Spleen (tissue), 11 donors: Measurements from ENCODE around the gene IGSF9. TPM values are rescaled to one million over a fixed set of nuclear protein-coding genes. Genes with fewer than 3 reads are reported as not detected.

Experiments used
- DNase-seq: peaks from one replicate; pipeline ENCODE4 v3.0.0-alpha.2; 2020
- H3K27ac ChIP-seq, 8 donors: fragments of 200-600 bp; sonication (generic) in 7 of 8; 1 replicate in 4 of 8; 2 replicates in 4 of 8; pipeline versions ENCODE4 v1.5.0 to v1.8.0; 2016 to 2021; ENCODE audit warnings: inconsistent platforms in 4 of 8, mild to moderate bottlenecking in 4 of 8, moderate library complexity in 1 of 8
- H3K27me3 ChIP-seq, 7 donors: fragments of 200-600 bp; sonication (generic) in 6 of 7; replicated peaks in 1 of 7; 1 replicate in 4 of 7; 2 replicates in 3 of 7; pipeline versions ENCODE4 v1.5.0 to v1.8.0; 2016 to 2021; ENCODE audit warnings: inconsistent platforms in 3 of 7, mild to moderate bottlenecking in 1 of 7
- H3K36me3 ChIP-seq, 6 donors: fragments of 200-600 bp; sonication (generic) in 5 of 6; 1 replicate in 4 of 6; 2 replicates in 2 of 6; pipeline versions ENCODE4 v1.5.0 to v1.8.0; 2016 to 2021; ENCODE audit warnings: inconsistent platforms in 2 of 6
- H3K4me1 ChIP-seq, 6 donors: fragments of 200-600 bp; sonication (generic) in 5 of 6; 1 replicate in 3 of 6; 2 replicates in 3 of 6; pipeline versions ENCODE4 v1.5.0 to v1.8.0; 2016 to 2021; ENCODE audit warnings: inconsistent platforms in 3 of 6
- H3K4me3 ChIP-seq, 8 donors: fragments of 200-600 bp; sonication (generic) in 7 of 8; 1 replicate in 4 of 8; 2 replicates in 4 of 8; pipeline versions ENCODE4 v1.5.0 to v1.8.0; 2016 to 2021; ENCODE audit warnings: inconsistent platforms in 4 of 8, mild to moderate bottlenecking in 4 of 8, moderate library complexity in 2 of 8
- H3K9me3 ChIP-seq, 8 donors: fragments of 200-600 bp; sonication (generic) in 7 of 8; 1 replicate in 4 of 8; 2 replicates in 4 of 8; pipeline versions ENCODE4 v1.5.0 to v1.8.0; 2016 to 2021; ENCODE audit warnings: inconsistent platforms in 4 of 8
- CTCF ChIP-seq, 11 experiments: fragments of 200-600 bp in 7 of 11; fragments of 450-650 bp in 4 of 11; sonication (generic) in 4 of 11; IDR thresholded peaks in 8 of 11; conservative IDR thresholded peaks in 3 of 11; 1 replicate in 7 of 11; 2 replicates in 4 of 11; pipeline versions ENCODE4 v1.4.0 to v1.8.0; 2016 to 2021; ENCODE audit warnings: antibody characterized with exemption in 11 of 11, inconsistent platforms in 4 of 11, mild to moderate bottlenecking in 1 of 11
- POLR2A ChIP-seq, 3 donors: fragments of 450-650 bp; IDR thresholded peaks; one replicate each; pipeline ENCODE4 v1.5.1; 2017; ENCODE audit warnings: antibody characterized with exemption in 3 of 3, mild to moderate bottlenecking in 1 of 3
- POLR2AphosphoS5 ChIP-seq, 3 donors: sonication (generic); formaldehyde crosslinking; IDR thresholded peaks; one replicate each; pipeline ENCODE4 v1.5.1; 2017; ENCODE audit warnings: antibody characterized with exemption in 3 of 3
- WGBS, 5 donors: extraction: QIAGEN DNeasy Blood & Tissue Kit in 3 of 5; methylation state at CpG; one replicate each; pipeline versions ENCODE4 v1.1.5 to v1.1.7; 2013 to 2018; 5-methylcytosine and 5-hydroxymethylcytosine counted together
- intact Hi-C: fragments of 100-400 bp; cut with DNase I; formaldehyde crosslinking; loops from one replicate; pipeline ENCODE4 v1.15.0; 2023; ENCODE audit warnings: low total_unique reads
- polyA plus RNA-seq, 3 donors: library from polyadenylated mRNA; stranded (reverse); fragments of 200-250 nt; gene quantifications; one replicate each; pipeline ENCODE4 v1.2.1, GENCODE V29; 2013
- total RNA-seq, 7 donors: library from RNA; depleted of rRNA in 3 of 7; stranded (reverse); fragments of >200 nt in 3 of 7; fragmentation: NEBNext Ultra II Directional in 4 of 7; extraction: Animal tissue kit (Norgen Biotek cat#: 25700) in 4 of 7; gene quantifications; one replicate each; pipeline versions ENCODE4 v1.1.0 to v1.2.1, GENCODE V29; 2016 to 2021
- donor health status: healthy with polysubstance abuse.
- donor health status: DM: no; HTN: no; CAD: no; lungs with moderate emphysema.
- donor health status: DM: no; HTN: no; CAD: no.
- donor health status: Bipolar disorder and iron deficiency.
- donor health status: healthy.
- donor health status: DM: no; HTN: no; CAD: no.
- donor health status: DM: yes; HTN: yes; CAD: no.

Gene IGSF9
- total and polyA plus RNA-seq, 10 donors, result 0.12 to 2.1 (median 0.95) TPM

GRCh38 chr1:159991513-159991912 is 46.1 kb upstream of the IGSF9 start:
- Histone ChIP-seq H3K27me3 (peaks cover 0 to 12% (median 0%) of the 10 kb centered on the region in 7 donors), H3K27ac (no peak overlapping the region), H3K4me3 (no peak overlapping the region), H3K4me1 (peaks cover 0 to 8% (median 2%) of the 10 kb centered on the region in 6 donors), H3K9me3 (no peaks in the 10 kb centered on the region), H3K36me3 (no peaks in the 10 kb centered on the region)
- no peak for DNase-seq
- intact Hi-C loops, result no loop called here
- 36 to 55% (median 48%) methylated on average over 4 of the region's 4 CpGs for WGBS, 5 donors
- TF ChIP-seq POLR2AphosphoS5 (IDR thresholded peaks at IDR 0.05) (no peak), CTCF (IDR thresholded peaks at IDR 0.05 in 8 of 11, conservative IDR thresholded peaks at IDR 0.05 in 3 of 11) (no peak), POLR2A (IDR thresholded peaks at IDR 0.05) (no peak)

GRCh38 chr1:159990005-159990404 is 44.6 kb upstream of the IGSF9 start:
- no peak for DNase-seq

GRCh38 chr1:159989581-159989980 is 44.2 kb upstream of the IGSF9 start:
- Histone ChIP-seq H3K36me3 (no peaks in the 10 kb centered on the region), H3K27me3 (peaks cover 0 to 20% (median 0%) of the 10 kb centered on the region in 7 donors), H3K9me3 (no peaks in the 10 kb centered on the region), H3K27ac (no peak overlapping the region), H3K4me1 (peaks cover 0 to 8% (median 2%) of the 10 kb centered on the region in 6 donors), H3K4me3 (no peak overlapping the region)
- TF ChIP-seq POLR2AphosphoS5 (IDR thresholded peaks at IDR 0.05) (no peak), POLR2A (IDR thresholded peaks at IDR 0.05) (no peak), CTCF (IDR thresholded peaks at IDR 0.05 in 8 of 11, conservative IDR thresholded peaks at IDR 0.05 in 3 of 11) (no peak)
- intact Hi-C loops, result no loop called here
- 64 to 95% (median 87%) methylated on average over 3 of the region's 3 CpGs for WGBS, 5 donors
- no peak for DNase-seq

More at GRCh38 chr1:159990005-159990404, 44.6 kb upstream of the IGSF9 start:
- Histone ChIP-seq H3K4me3 (no peak overlapping the region), H3K27me3 (peaks cover 0 to 20% (median 0%) of the 10 kb centered on the region in 7 donors), H3K4me1 (peaks cover 0 to 8% (median 2%) of the 10 kb centered on the region in 6 donors), H3K9me3 (no peaks in the 10 kb centered on the region), H3K27ac (no peak overlapping the region), H3K36me3 (no peaks in the 10 kb centered on the region)
- TF ChIP-seq POLR2AphosphoS5 (IDR thresholded peaks at IDR 0.05) (no peak), POLR2A (IDR thresholded peaks at IDR 0.05) (no peak), CTCF (IDR thresholded peaks at IDR 0.05 in 8 of 11, conservative IDR thresholded peaks at IDR 0.05 in 3 of 11) (no peak)
- 83 to 92% (median 91%) methylated on average over 5 of the region's 5 CpGs for WGBS, 5 donors
- intact Hi-C loops, result no loop called here

GRCh38 chr1:159988006-159988405 is 42.6 kb upstream of the IGSF9 start:
- no peak for DNase-seq
- 64 to 87% (median 72%) methylated on average over 1 of the region's 1 CpG for WGBS, 5 donors
- intact Hi-C loops, result no loop called here
- Histone ChIP-seq H3K36me3 (no peaks in the 10 kb centered on the region), H3K27me3 (peaks cover 0 to 23% (median 0%) of the 10 kb centered on the region in 7 donors), H3K4me1 (peaks cover 0 to 8% (median 2%) of the 10 kb centered on the region in 6 donors), H3K9me3 (no peaks in the 10 kb centered on the region), H3K4me3 (no peak overlapping the region), H3K27ac (no peak overlapping the region)
- TF ChIP-seq CTCF (IDR thresholded peaks at IDR 0.05 in 8 of 11, conservative IDR thresholded peaks at IDR 0.05 in 3 of 11), result no peak
- TF ChIP-seq POLR2AphosphoS5 (IDR thresholded peaks at IDR 0.05), result no peak
- TF ChIP-seq POLR2A (IDR thresholded peaks at IDR 0.05), result no peak
